Panc1 (cell line): ENCODE data around the gene PIAS4.

ENCODE experiments used
- CTCF ChIP-seq: fragments of 450-650 bp; IDR thresholded peaks from 2 replicates; pipeline ENCODE4 v1.5.1; 2017; ENCODE audit warnings: mild to moderate bottlenecking
- POLR2AphosphoS5 ChIP-seq: IDR thresholded peaks from 2 replicates; pipeline ENCODE4 v1.6.1; 2012; ENCODE audit warnings: mild to moderate bottlenecking, low read depth, low read length, moderate library complexity
- REST ChIP-seq, 2 experiments: IDR thresholded peaks; 2 replicates each; pipeline ENCODE4 v1.6.1; 2011 to 2012; ENCODE audit warnings: low read depth in 2 of 2, control low read depth in 1 of 2, low read length in 1 of 2, mild to moderate bottlenecking in 1 of 2, moderate library complexity in 1 of 2; ENCODE audit not compliant: insufficient read depth in 1 of 2
- TCF7L2 ChIP-seq: IDR thresholded peaks from 2 replicates; pipeline ENCODE4 v1.6.1; 2011; ENCODE audit warnings: mild to moderate bottlenecking, low read depth, low read length, inconsistent platforms

GRCh38 chr19:3963458-3964255, 43.9 kb upstream of the PIAS4 start:
- no peak for TF ChIP-seq CTCF
- TF ChIP-seq POLR2AphosphoS5, result no peak
- no peak for TF ChIP-seq REST (IDR thresholded peaks at IDR 0.05; ENCODE audit: insufficient read depth in 1 of 2, low read depth in 2 of 2, low read length in 1 of 2)
- TF ChIP-seq TCF7L2, result no peak
